Middle frontal gyrus (tissue), 1 donor: ENCODE data around the gene DOP1A.
"Not testable (repeated sequence)": the region's sequence is repeated elsewhere in the genome, so short reads cannot be mapped to it uniquely, and the experiment has no call there.

ENCODE experiments used
- DNase-seq: peaks from one replicate; pipeline ENCODE4 v3.0.0-alpha.2; 2015; ENCODE audit warnings: low spot score; ENCODE audit errors: extremely low spot score

The DOP1A gene

GRCh38 chr6:83138758-83139157 lies 71.3 kb downstream of the DOP1A start:
- no peak for DNase-seq

GRCh38 chr6:83151114-83151513 lies 83.6 kb downstream of the DOP1A start:
- no peak for DNase-seq

- DNase-seq, result no peak
These were observed 85.4 kb downstream of the DOP1A start for GRCh38 chr6:83152913-83153312.

- no peak for DNase-seq
These were observed 86.5 kb downstream of the DOP1A start for GRCh38 chr6:83153883-83154521.

- DNase-seq, result no peak
These were observed 88.3 kb downstream of the DOP1A start for GRCh38 chr6:83155794-83156193.

- DNase-seq, result no peak
These were observed 92.7 kb downstream of the DOP1A start for GRCh38 chr6:83160167-83160566.

- no peak for DNase-seq
These were observed 100.3 kb downstream of the DOP1A start for GRCh38 chr6:83167726-83168278.

GRCh38 chr6:83168556-83168955 lies 101.1 kb downstream of the DOP1A start:
- no peak for DNase-seq

GRCh38 chr6:83169106-83169505 lies 101.6 kb downstream of the DOP1A start:
- no peak for DNase-seq

- no peak for DNase-seq
These were observed 102.0 kb downstream of the DOP1A start for GRCh38 chr6:83169511-83169910.

- DNase-seq, result no peak
These were observed 108.8 kb downstream of the DOP1A start for GRCh38 chr6:83176246-83176645.

- DNase-seq, result no peak
These were observed 113.0 kb downstream of the DOP1A start for GRCh38 chr6:83180426-83180950.

GRCh38 chr6:83182114-83182513 lies 114.6 kb downstream of the DOP1A start:
- DNase-seq, result no peak

- no peak for DNase-seq
These were observed 115.8 kb downstream of the DOP1A start for GRCh38 chr6:83183082-83183828.

- DNase-seq, result no peak
These were observed 117.6 kb downstream of the DOP1A start for GRCh38 chr6:83185096-83185495.

GRCh38 chr6:83188501-83188900 lies 121.0 kb downstream of the DOP1A start:
- DNase-seq, result no peak

GRCh38 chr6:83190626-83191025 lies 123.2 kb downstream of the DOP1A start:
- no peak for DNase-seq

- not testable (repeated sequence) for DNase-seq
These were observed 124.5 kb downstream of the DOP1A start for GRCh38 chr6:83191974-83192373.

- no peak for DNase-seq
These were observed 125.0 kb downstream of the DOP1A start for GRCh38 chr6:83192456-83192855.

- DNase-seq, result peak; percentile 89
These were observed 125.6 kb downstream of the DOP1A start, which contains the start of the genes PGM3 and RWDD2A for GRCh38 chr6:83192871-83193746. TSS of gene PGM3 (minus strand) at chr6:83193265. CDS start at chr6:83191012, 2,253 bp downstream. TSS of gene RWDD2A (plus strand) at chr6:83193357. CDS start at chr6:83194452, 1,095 bp downstream.
